Measurements from ENCODE around the gene APOO. TPM values are rescaled to one million over a fixed set of nuclear protein-coding genes. Genes with fewer than 3 reads are reported as not detected.

The APOO gene
- total RNA-seq, 2 experiments from 2014 or later: 23.8 to 24.2 TPM

- H3K4me3 Mint-ChIP-seq: no peak overlapping the region
- no peak for DNase-seq
- H3K9me3 Mint-ChIP-seq: no peaks in the 10 kb centered on the region
- ATAC-seq (ENCODE audit: low read depth): no peak
- H3K4me1 Mint-ChIP-seq: peaks cover 4% of the 10 kb centered on the region
- no peaks in the 10 kb centered on the region for H3K36me3 Mint-ChIP-seq
- H3K27ac Mint-ChIP-seq: no peak overlapping the region
- peaks cover 4% of the 10 kb centered on the region for H3K27me3 Mint-ChIP-seq
- POLR2A ChIA-PET: no interaction called here
These were observed 91.6 kb downstream of the APOO start for GRCh38 chrX:23816179-23816578.

GRCh38 chrX:23815376-23815775 lies 92.4 kb downstream of the APOO start:
- no peak overlapping the region for H3K27ac Mint-ChIP-seq
- POLR2A ChIA-PET: no interaction called here
- H3K27me3 Mint-ChIP-seq: peaks cover 9% of the 10 kb centered on the region
- no peak overlapping the region for H3K4me3 Mint-ChIP-seq
- H3K4me1 Mint-ChIP-seq: peaks cover 6% of the 10 kb centered on the region
- no peaks in the 10 kb centered on the region for H3K9me3 Mint-ChIP-seq
- ATAC-seq (ENCODE audit: low read depth) (no peak), DNase-seq (no peak)
- H3K36me3 Mint-ChIP-seq: peaks cover 2% of the 10 kb centered on the region

- H3K27me3 Mint-ChIP-seq: peaks cover 9% of the 10 kb centered on the region
- DNase-seq (no peak), ATAC-seq (ENCODE audit: low read depth) (no peak)
- POLR2A ChIA-PET: no interaction called here
- peaks cover 2% of the 10 kb centered on the region for H3K36me3 Mint-ChIP-seq
- no peak overlapping the region for H3K27ac Mint-ChIP-seq
- H3K4me1 Mint-ChIP-seq: peaks cover 6% of the 10 kb centered on the region
- no peak overlapping the region for H3K4me3 Mint-ChIP-seq
- H3K9me3 Mint-ChIP-seq: no peaks in the 10 kb centered on the region
These were observed 93.9 kb downstream of the APOO start for GRCh38 chrX:23813808-23814207.

GRCh38 chrX:23811656-23812055 lies 96.1 kb downstream of the APOO start:
- peaks cover 2% of the 10 kb centered on the region for H3K36me3 Mint-ChIP-seq
- peaks cover 9% of the 10 kb centered on the region for H3K27me3 Mint-ChIP-seq
- no peaks in the 10 kb centered on the region for H3K9me3 Mint-ChIP-seq
- POLR2A ChIA-PET: no interaction called here
- H3K4me3 Mint-ChIP-seq: no peak overlapping the region
- H3K4me1 Mint-ChIP-seq: peaks cover 2% of the 10 kb centered on the region
- no peak overlapping the region for H3K27ac Mint-ChIP-seq
- no peak for DNase-seq
- ATAC-seq (ENCODE audit: low read depth): no peak

GRCh38 chrX:23811108-23811651 lies 96.6 kb downstream of the APOO start:
- ATAC-seq (ENCODE audit: low read depth): no peak
- H3K27me3 Mint-ChIP-seq: peaks cover 9% of the 10 kb centered on the region
- POLR2A ChIA-PET: no interaction called here
- H3K4me3 Mint-ChIP-seq: no peak overlapping the region
- no peaks in the 10 kb centered on the region for H3K9me3 Mint-ChIP-seq
- no peak overlapping the region for H3K27ac Mint-ChIP-seq
- DNase-seq: no peak
- H3K36me3 Mint-ChIP-seq: peaks cover 2% of the 10 kb centered on the region
- peaks cover 2% of the 10 kb centered on the region for H3K4me1 Mint-ChIP-seq

GRCh38 chrX:23810279-23810678 lies 97.5 kb downstream of the APOO start:
- H3K4me1 Mint-ChIP-seq: peaks cover 2% of the 10 kb centered on the region
- H3K27me3 Mint-ChIP-seq: peaks cover 9% of the 10 kb centered on the region
- no peaks in the 10 kb centered on the region for H3K9me3 Mint-ChIP-seq
- H3K27ac Mint-ChIP-seq: no peak overlapping the region
- peaks cover 2% of the 10 kb centered on the region for H3K36me3 Mint-ChIP-seq
- POLR2A ChIA-PET: no interaction called here
- no peak overlapping the region for H3K4me3 Mint-ChIP-seq
- no peak for ATAC-seq (ENCODE audit: low read depth)
- DNase-seq: no peak

GRCh38 chrX:23805389-23805788 lies 102.3 kb downstream of the APOO start:
- Mint-ChIP-seq H3K4me1 (peaks cover 3% of the 10 kb centered on the region), H3K36me3 (no peaks in the 10 kb centered on the region), H3K4me3 (no peak overlapping the region), H3K27me3 (no peaks in the 10 kb centered on the region), H3K27ac (no peak overlapping the region), H3K9me3 (no peaks in the 10 kb centered on the region)
- DNase-seq: no peak
- POLR2A ChIA-PET: no interaction called here
- no peak for ATAC-seq (ENCODE audit: low read depth)

- Mint-ChIP-seq H3K27me3 (no peaks in the 10 kb centered on the region), H3K36me3 (no peaks in the 10 kb centered on the region), H3K4me3 (no peak overlapping the region), H3K9me3 (no peaks in the 10 kb centered on the region), H3K4me1 (peaks cover 3% of the 10 kb centered on the region), H3K27ac (no peak overlapping the region)
- POLR2A ChIA-PET: no interaction called here
- ATAC-seq (ENCODE audit: low read depth) (no peak), DNase-seq (no peak)
These were observed 103.2 kb downstream of the APOO start for GRCh38 chrX:23804578-23804977.

- Mint-ChIP-seq H3K36me3 (no peaks in the 10 kb centered on the region), H3K4me1 (peaks cover 3% of the 10 kb centered on the region), H3K4me3 (no peak overlapping the region), H3K27ac (no peak overlapping the region), H3K27me3 (no peaks in the 10 kb centered on the region), H3K9me3 (no peaks in the 10 kb centered on the region)
- POLR2A ChIA-PET: no interaction called here
- ATAC-seq (ENCODE audit: low read depth) (no peak), DNase-seq (no peak)
These were observed 103.8 kb downstream of the APOO start for GRCh38 chrX:23803931-23804381.

GRCh38 chrX:23802431-23802830 lies 105.3 kb downstream of the APOO start:
- Mint-ChIP-seq H3K27me3 (no peaks in the 10 kb centered on the region), H3K4me1 (peaks cover 3% of the 10 kb centered on the region), H3K36me3 (no peaks in the 10 kb centered on the region), H3K9me3 (no peaks in the 10 kb centered on the region), H3K4me3 (no peak overlapping the region), H3K27ac (no peak overlapping the region)
- no peak for DNase-seq
- POLR2A ChIA-PET: no interaction called here
- ATAC-seq (ENCODE audit: low read depth): no peak

- H3K4me3 Mint-ChIP-seq: no peak overlapping the region
- H3K4me1 Mint-ChIP-seq: peaks cover 3% of the 10 kb centered on the region
- H3K27me3 Mint-ChIP-seq: no peaks in the 10 kb centered on the region
- H3K36me3 Mint-ChIP-seq: no peaks in the 10 kb centered on the region
- DNase-seq (no peak), ATAC-seq (ENCODE audit: low read depth) (no peak)
- no peak overlapping the region for H3K27ac Mint-ChIP-seq
- POLR2A ChIA-PET: interaction anchor here (0.6 kb wide), 1 partner anchor 83 kb away, joined by 3 read pairs; no protein-coding TSS in a partner anchor
- no peaks in the 10 kb centered on the region for H3K9me3 Mint-ChIP-seq
These were observed 108.2 kb downstream of the APOO start for GRCh38 chrX:23799469-23800065.

GRCh38 chrX:23797371-23798128 lies 110.2 kb downstream of the APOO start:
- H3K4me1 Mint-ChIP-seq: peaks cover 1% of the 10 kb centered on the region
- no peak overlapping the region for H3K27ac Mint-ChIP-seq
- H3K9me3 Mint-ChIP-seq: no peaks in the 10 kb centered on the region
- H3K27me3 Mint-ChIP-seq: no peaks in the 10 kb centered on the region
- POLR2A ChIA-PET: no interaction called here
- ATAC-seq (ENCODE audit: low read depth) (no peak), DNase-seq (no peak)
- no peak overlapping the region for H3K4me3 Mint-ChIP-seq
- H3K36me3 Mint-ChIP-seq: no peaks in the 10 kb centered on the region

GRCh38 chrX:23795221-23795620 lies 112.5 kb downstream of the APOO start:
- ATAC-seq (ENCODE audit: low read depth) (no peak), DNase-seq (no peak)
- no peak overlapping the region for H3K4me3 Mint-ChIP-seq
- H3K4me1 Mint-ChIP-seq: no peaks in the 10 kb centered on the region
- no peaks in the 10 kb centered on the region for H3K9me3 Mint-ChIP-seq
- H3K27ac Mint-ChIP-seq: no peak overlapping the region
- no peaks in the 10 kb centered on the region for H3K27me3 Mint-ChIP-seq
- no peaks in the 10 kb centered on the region for H3K36me3 Mint-ChIP-seq
- POLR2A ChIA-PET: no interaction called here

GRCh38 chrX:23792861-23793553 lies 114.7 kb downstream of the APOO start:
- Mint-ChIP-seq H3K27ac (no peak overlapping the region), H3K27me3 (no peaks in the 10 kb centered on the region), H3K4me1 (peaks cover 4% of the 10 kb centered on the region), H3K36me3 (no peaks in the 10 kb centered on the region), H3K9me3 (no peaks in the 10 kb centered on the region), H3K4me3 (no peak overlapping the region)
- ATAC-seq (ENCODE audit: low read depth): no peak
- no peak for DNase-seq
- POLR2A ChIA-PET: no interaction called here

Data from activated naive CD8-positive, alpha-beta T cell treated with anti-CD3 and anti-CD28 coated beads, Interleukin-2, amount 10 ng/mL, durations not matched to agents 7 days and 5 days (primary cell).